Measurements from ENCODE around the gene CALML5. TPM values are rescaled to one million over a fixed set of nuclear protein-coding genes. Genes with fewer than 3 reads are reported as not detected.

Gene CALML5
- total and polyA plus RNA-seq, 2 of the 4 experiments (the other 2 are of a cell fraction): not detected

- Histone ChIP-seq H2BK5ac (ENCODE audit: low read depth, low read length, poor library complexity, severe bottlenecking) (no peak overlapping the region), H3K4me2 (ENCODE audit: low read depth, low read length) (no peak overlapping the region), H2BK20ac (ENCODE audit: low read depth, low read length) (no peak overlapping the region), H2AFZ (replicated peaks; ENCODE audit: low read length, poor library complexity) (no peak overlapping the region), H3K9me3 (ENCODE audit: control insufficient read depth, insufficient read depth, low read length) (no peaks in the 10 kb centered on the region), H4K5ac (ENCODE audit: low read depth, low read length) (no peak overlapping the region), H2AK5ac (ENCODE audit: low read depth, low read length) (no peak overlapping the region), H3K23ac (ENCODE audit: low read depth, low read length) (no peak overlapping the region), H3K9me1 (ENCODE audit: insufficient read depth, low read length) (peaks cover 10% of the 10 kb centered on the region; the same call in 1 of the 2 replicates), H2BK15ac (ENCODE audit: low read depth, low read length) (no peak overlapping the region), H3K36me3 (ENCODE audit: control insufficient read depth, insufficient read depth, low read length) (no peaks in the 10 kb centered on the region), H3K4me3 (ENCODE audit: insufficient read depth, low read depth, low read length) (no peak overlapping the region), H3K79me1 (ENCODE audit: low read depth in 1 of 2, low read length in 2 of 2) (no peaks in the 10 kb centered on the region), H3K4me1 (ENCODE audit: control insufficient read depth, insufficient read depth, low read length) (no peaks in the 10 kb centered on the region), H2BK120ac (ENCODE audit: low read depth, low read length) (no peak overlapping the region), H3K9ac (ENCODE audit: low read depth, low read length) (no peak overlapping the region), H3K27ac (ENCODE audit: insufficient read depth, low read length) (no peak overlapping the region), H4K20me1 (ENCODE audit: insufficient read depth, low read length) (no peaks in the 10 kb centered on the region), H2AK9ac (replicated peaks; ENCODE audit: low read depth, low read length, poor library complexity) (no peak overlapping the region), H3K14ac (replicated peaks; ENCODE audit: low read depth, low read length) (no peak overlapping the region), H4K91ac (ENCODE audit: insufficient read depth, low read depth, low read length) (no peak overlapping the region), H4K8ac (ENCODE audit: low read depth in 2 of 2, low read length in 2 of 2) (no peak overlapping the region), H3K18ac (ENCODE audit: low read depth, low read length) (no peak overlapping the region), H3K56ac (ENCODE audit: extremely low read depth, insufficient read depth, low read length) (no peak overlapping the region), H3K27me3 (ENCODE audit: control insufficient read depth, insufficient read depth, low read length) (peaks cover 50% of the 10 kb centered on the region), H3K4ac (ENCODE audit: low read depth, low read length) (no peak overlapping the region)
- dilution Hi-C loops (cut with HindIII; ENCODE audit: low sequenced_read_pairs, unreplicated experiment) (no loop called here), in situ Hi-C loops (cut with MboI; ENCODE audit: low sequenced_read_pairs) (no loop called here), intact Hi-C loops (cut with micrococcal nuclease) (no loop called here)
- DNase-seq (no peak), ATAC-seq (ENCODE audit: low read depth) (no peak)
- POLR2A ChIA-PET (ENCODE audit: unreplicated experiment): no interaction called here
- TF ChIP-seq FOS (IDR thresholded peaks at IDR 0.05; ENCODE audit: low read depth, low read length): no peak
- 60% methylated on average over 3 of the region's 14 CpGs; no CpG with 5 or more reads in 1 of the 2 experiments for WGBS, 2 experiments (ENCODE audit: extremely low coverage in 2 of 2, insufficient read length in 1 of 2)
- no TSS peak for BruUV-seq (replicated peaks)
- CTCF ChIA-PET: no interaction called here
Measured at GRCh38 chr10:5502571-5503476, 3.5 kb upstream of the CALML5 start.

Data from IMR-90 (cell line).